Panc1 (cell line): ENCODE results near the gene OR5B21. TPM values are rescaled to one million over a fixed set of nuclear protein-coding genes. Genes with fewer than 3 reads are reported as not detected.

Experiments used
- ATAC-seq: fragments of 200-7000 bp; cut with Tn5 transposase; 2 replicates; pipeline ENCODE4 v1.9.1; 2020; ENCODE audit warnings: mild to moderate bottlenecking, moderate library complexity
- BruUV-seq: library from RNA; stranded (reverse); fragments of 400-500 nt; replicated peaks from 2 replicates; lab custom pipeline; 2021; lab: Mats Ljungman, UMichigan
- CTCF ChIA-PET: fragments of 300-600 bp; sonication (Branson Sonifier 250); formaldehyde crosslinking; loops from one replicate; lab custom pipeline; 2022; ENCODE audit warnings: antibody characterized with exemption; lab: Charles Lee
- POLR2A ChIA-PET: fragments of 300-600 bp; sonication (Branson Sonifier 250); formaldehyde crosslinking; loops from one replicate; lab custom pipeline; 2022; ENCODE audit warnings: antibody characterized with exemption; lab: Charles Lee
- DNase-seq: peaks from one replicate; pipeline ENCODE4 v3.0.0-alpha.2; 2010; ENCODE audit warnings: low read depth, low spot score
- H3K27ac ChIP-seq: 2 replicates; pipeline ENCODE4 v1.5.1; 2011; ENCODE audit warnings: mild to moderate bottlenecking, low read length, inconsistent platforms
- H3K27me3 ChIP-seq: fragments of 200-500 bp; sonication (Bioruptor generic); 2 replicates; pipeline ENCODE4 v1.6.0; 2014; ENCODE audit warnings: low read length, inconsistent platforms; ENCODE audit not compliant: control insufficient read depth, insufficient read depth
- H3K36me3 ChIP-seq: fragments of 200-500 bp; sonication (Bioruptor generic); 2 replicates; pipeline ENCODE4 v1.5.1; 2014; ENCODE audit warnings: inconsistent platforms, mild to moderate bottlenecking, low read length, moderate library complexity; ENCODE audit not compliant: control insufficient read depth, insufficient read depth
- H3K4me1 ChIP-seq: 2 replicates; pipeline ENCODE4 v1.5.1; 2011; ENCODE audit warnings: inconsistent platforms, mild to moderate bottlenecking, low read length, moderate library complexity; ENCODE audit not compliant: control insufficient read depth, insufficient read depth
- H3K4me3 ChIP-seq, 2 experiments: 2 replicates each; pipeline ENCODE4 v1.5.1; 2011 to 2012; ENCODE audit warnings: low read depth in 2 of 2, low read length in 2 of 2, mild to moderate bottlenecking in 2 of 2, inconsistent platforms in 1 of 2, moderate library complexity in 1 of 2
- H3K9me3 ChIP-seq: fragments of 200-500 bp; sonication (Bioruptor generic); 2 replicates; pipeline ENCODE4 v1.5.1; 2014; ENCODE audit warnings: low read depth, mild to moderate bottlenecking, inconsistent platforms, low read length, moderate library complexity; ENCODE audit not compliant: control insufficient read depth, insufficient read depth
- POLR2AphosphoS5 ChIP-seq: IDR thresholded peaks from 2 replicates; pipeline ENCODE4 v1.6.1; 2012; ENCODE audit warnings: mild to moderate bottlenecking, low read depth, low read length, moderate library complexity
- SIN3A ChIP-seq: IDR thresholded peaks from 2 replicates; pipeline ENCODE4 v1.6.1; 2012; ENCODE audit warnings: low read depth, mild to moderate bottlenecking, low read length, moderate library complexity, borderline replicate concordance; ENCODE audit not compliant: insufficient read depth
- TCF7L2 ChIP-seq: IDR thresholded peaks from 2 replicates; pipeline ENCODE4 v1.6.1; 2011; ENCODE audit warnings: mild to moderate bottlenecking, low read depth, low read length, inconsistent platforms
- in situ Hi-C: cut with HindIII; loops from 2 replicates; pipeline ENCODE4 v1.10.0; 2016; ENCODE audit warnings: low sequenced_read_pairs, low pct_unique_long_range_greater_than_20kb
- intact Hi-C: fragments of 100-400 bp; cut with micrococcal nuclease; formaldehyde crosslinking; loops from one replicate; pipeline ENCODE4 v1.10.0; 2022; ENCODE audit not compliant: unreplicated experiment
- total RNA-seq: library from RNA; stranded (reverse); gene quantifications from one replicate; pipeline ENCODE4 v1.2.1, GENCODE V29; 2021; ENCODE audit not compliant: unreplicated experiment
- TF ChIP-seq, protein P1 (sequence below), 2 experiments: IDR thresholded peaks; 2 replicates each; pipeline ENCODE4 v1.6.1; 2011 to 2012; ENCODE audit warnings: low read depth in 2 of 2, control low read depth in 1 of 2, low read length in 1 of 2, mild to moderate bottlenecking in 1 of 2, moderate library complexity in 1 of 2; ENCODE audit not compliant: insufficient read depth in 1 of 2
- TF ChIP-seq, protein P2 (sequence below): fragments of 450-650 bp; IDR thresholded peaks from 2 replicates; pipeline ENCODE4 v1.5.1; 2017; ENCODE audit warnings: mild to moderate bottlenecking

The OR5B21 gene
- total RNA-seq, 1 experiment from 2014 or later, result not detected

DNA sequence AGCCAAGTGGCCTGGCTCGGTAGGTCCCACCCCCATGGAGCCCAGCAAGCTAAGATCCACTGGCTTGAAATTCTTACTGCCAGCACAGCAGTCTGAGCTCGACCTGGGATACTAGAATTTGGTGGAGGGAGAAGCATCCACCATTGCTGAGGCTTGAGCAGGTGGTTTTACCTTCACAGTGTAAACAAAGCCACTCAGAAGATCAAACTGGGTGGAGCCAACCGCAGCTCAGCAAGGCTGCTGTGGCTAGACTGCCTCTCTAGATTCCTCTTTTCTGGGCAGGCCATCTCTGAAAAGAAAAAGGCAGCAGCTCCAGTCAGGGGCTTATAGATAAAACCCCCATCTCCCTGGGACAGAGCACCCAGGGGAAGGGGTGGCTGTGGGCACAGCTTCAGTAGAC, 22.3 kb upstream of the OR5B21 start:
- no peaks in the 10 kb centered on the region; the same call in 1 of the 2 replicates for H3K4me1 ChIP-seq
- ChIA-PET CTCF (no interaction called here), POLR2A (no interaction called here)
- in situ Hi-C loops, result no loop called here
- H3K27ac ChIP-seq, result no peak overlapping the region
- ATAC-seq (no peak), DNase-seq (no peak)
- no peaks in the 10 kb centered on the region for H3K36me3 ChIP-seq
- no peak overlapping the region for H3K4me3 ChIP-seq
- H3K9me3 ChIP-seq, result no peaks in the 10 kb centered on the region
- TF ChIP-seq SIN3A (no peak), POLR2AphosphoS5 (no peak), TCF7L2 (no peak)
- TF ChIP-seq, protein P1, sequence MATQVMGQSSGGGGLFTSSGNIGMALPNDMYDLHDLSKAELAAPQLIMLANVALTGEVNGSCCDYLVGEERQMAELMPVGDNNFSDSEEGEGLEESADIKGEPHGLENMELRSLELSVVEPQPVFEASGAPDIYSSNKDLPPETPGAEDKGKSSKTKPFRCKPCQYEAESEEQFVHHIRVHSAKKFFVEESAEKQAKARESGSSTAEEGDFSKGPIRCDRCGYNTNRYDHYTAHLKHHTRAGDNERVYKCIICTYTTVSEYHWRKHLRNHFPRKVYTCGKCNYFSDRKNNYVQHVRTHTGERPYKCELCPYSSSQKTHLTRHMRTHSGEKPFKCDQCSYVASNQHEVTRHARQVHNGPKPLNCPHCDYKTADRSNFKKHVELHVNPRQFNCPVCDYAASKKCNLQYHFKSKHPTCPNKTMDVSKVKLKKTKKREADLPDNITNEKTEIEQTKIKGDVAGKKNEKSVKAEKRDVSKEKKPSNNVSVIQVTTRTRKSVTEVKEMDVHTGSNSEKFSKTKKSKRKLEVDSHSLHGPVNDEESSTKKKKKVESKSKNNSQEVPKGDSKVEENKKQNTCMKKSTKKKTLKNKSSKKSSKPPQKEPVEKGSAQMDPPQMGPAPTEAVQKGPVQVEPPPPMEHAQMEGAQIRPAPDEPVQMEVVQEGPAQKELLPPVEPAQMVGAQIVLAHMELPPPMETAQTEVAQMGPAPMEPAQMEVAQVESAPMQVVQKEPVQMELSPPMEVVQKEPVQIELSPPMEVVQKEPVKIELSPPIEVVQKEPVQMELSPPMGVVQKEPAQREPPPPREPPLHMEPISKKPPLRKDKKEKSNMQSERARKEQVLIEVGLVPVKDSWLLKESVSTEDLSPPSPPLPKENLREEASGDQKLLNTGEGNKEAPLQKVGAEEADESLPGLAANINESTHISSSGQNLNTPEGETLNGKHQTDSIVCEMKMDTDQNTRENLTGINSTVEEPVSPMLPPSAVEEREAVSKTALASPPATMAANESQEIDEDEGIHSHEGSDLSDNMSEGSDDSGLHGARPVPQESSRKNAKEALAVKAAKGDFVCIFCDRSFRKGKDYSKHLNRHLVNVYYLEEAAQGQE (IDR thresholded peaks at IDR 0.05; ENCODE audit: insufficient read depth in 1 of 2, low read depth in 2 of 2, low read length in 1 of 2), result no peak
- TF ChIP-seq, protein P2, sequence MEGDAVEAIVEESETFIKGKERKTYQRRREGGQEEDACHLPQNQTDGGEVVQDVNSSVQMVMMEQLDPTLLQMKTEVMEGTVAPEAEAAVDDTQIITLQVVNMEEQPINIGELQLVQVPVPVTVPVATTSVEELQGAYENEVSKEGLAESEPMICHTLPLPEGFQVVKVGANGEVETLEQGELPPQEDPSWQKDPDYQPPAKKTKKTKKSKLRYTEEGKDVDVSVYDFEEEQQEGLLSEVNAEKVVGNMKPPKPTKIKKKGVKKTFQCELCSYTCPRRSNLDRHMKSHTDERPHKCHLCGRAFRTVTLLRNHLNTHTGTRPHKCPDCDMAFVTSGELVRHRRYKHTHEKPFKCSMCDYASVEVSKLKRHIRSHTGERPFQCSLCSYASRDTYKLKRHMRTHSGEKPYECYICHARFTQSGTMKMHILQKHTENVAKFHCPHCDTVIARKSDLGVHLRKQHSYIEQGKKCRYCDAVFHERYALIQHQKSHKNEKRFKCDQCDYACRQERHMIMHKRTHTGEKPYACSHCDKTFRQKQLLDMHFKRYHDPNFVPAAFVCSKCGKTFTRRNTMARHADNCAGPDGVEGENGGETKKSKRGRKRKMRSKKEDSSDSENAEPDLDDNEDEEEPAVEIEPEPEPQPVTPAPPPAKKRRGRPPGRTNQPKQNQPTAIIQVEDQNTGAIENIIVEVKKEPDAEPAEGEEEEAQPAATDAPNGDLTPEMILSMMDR, result no peak
- intact Hi-C loops, result no loop called here
- BruUV-seq, result no TSS peak
- no peaks in the 10 kb centered on the region for H3K27me3 ChIP-seq

DNA sequence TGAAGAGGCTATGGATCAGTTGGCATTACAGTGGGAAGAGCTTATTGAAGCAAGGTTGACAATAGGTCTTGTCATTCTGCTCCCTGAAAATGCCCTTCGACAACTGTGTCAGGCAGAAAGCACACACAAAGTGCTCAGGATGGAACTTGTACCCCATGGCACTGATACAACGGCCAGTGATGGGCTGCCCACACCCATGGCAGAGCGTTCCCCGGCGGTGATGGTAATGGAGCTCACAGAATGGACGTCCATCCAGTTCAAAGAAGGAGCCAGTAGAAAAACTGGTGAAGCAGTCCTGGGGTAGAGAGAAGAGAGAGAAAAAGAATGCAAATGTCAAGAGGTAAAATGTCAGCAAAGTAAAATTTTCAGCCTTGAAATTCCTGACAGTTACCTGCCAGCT, 19.5 kb upstream of the OR5B21 start:
- Histone ChIP-seq H3K4me1 (peaks cover 3% of the 10 kb centered on the region), H3K36me3 (no peaks in the 10 kb centered on the region), H3K27me3 (no peaks in the 10 kb centered on the region), H3K9me3 (no peaks in the 10 kb centered on the region), H3K27ac (no peak overlapping the region), H3K4me3 (no peak overlapping the region)
- CTCF ChIA-PET, result no interaction called here
- intact Hi-C loops (loop anchor here (10.0 kb wide), 1 partner anchor 703 kb away; no protein-coding TSS in a partner anchor), in situ Hi-C loops (no loop called here)
- BruUV-seq, result no TSS peak
- POLR2A ChIA-PET, result no interaction called here
- DNase-seq (no peak), ATAC-seq (no peak)
- no peak for TF ChIP-seq POLR2AphosphoS5
- no peak for TF ChIP-seq SIN3A
- no peak for TF ChIP-seq TCF7L2
- TF ChIP-seq, protein P1 (IDR thresholded peaks at IDR 0.05; ENCODE audit: insufficient read depth in 1 of 2, low read depth in 2 of 2, low read length in 1 of 2), result no peak
- TF ChIP-seq, protein P2, result no peak
